SU-DHL-6 (cell line): ENCODE measurements around the gene CCDC86.

ENCODE experiments used
- H2AFZ ChIP-seq: fragments of 200-600 bp; sonication (generic); 2 replicates; pipeline ENCODE4 v1.6.1; 2014; ENCODE audit warnings: low read depth, mild to moderate bottlenecking, moderate library complexity, mixed read lengths, antibody characterized with exemption, low read length; ENCODE audit not compliant: severe bottlenecking
- H3F3A ChIP-seq: fragments of 200-600 bp; shearing (Covaris generic); 2 replicates; pipeline ENCODE4 v1.6.0; 2016; ENCODE audit warnings: antibody characterized with exemption, mild to moderate bottlenecking; ENCODE audit not compliant: insufficient read depth
- H3K27ac ChIP-seq: fragments of 200-600 bp; sonication (generic); 2 replicates; pipeline ENCODE4 v1.5.1; 2016; ENCODE audit warnings: low read depth, mild to moderate bottlenecking, low read length, moderate library complexity, mixed read lengths
- H3K27me3 ChIP-seq: fragments of 200-600 bp; sonication (generic), shearing (Covaris generic); 2 replicates; pipeline ENCODE4 v1.6.0; 2014; ENCODE audit warnings: mild to moderate bottlenecking, low read length
- H3K36me3 ChIP-seq: fragments of 200-600 bp; sonication (generic); 2 replicates; pipeline ENCODE4 v1.6.1; 2014; ENCODE audit warnings: mild to moderate bottlenecking, low read length, mixed read lengths
- H3K4me2 ChIP-seq: fragments of 300-600, 200-600 bp; shearing (Covaris generic), sonication (generic); 2 replicates; pipeline ENCODE4 v1.6.0; 2014; ENCODE audit warnings: low read length, low read depth, mild to moderate bottlenecking; ENCODE audit not compliant: poor library complexity, severe bottlenecking
- H3K4me3 ChIP-seq: fragments of 200-600 bp; sonication (generic); 2 replicates; pipeline ENCODE4 v1.5.1; 2014; ENCODE audit warnings: antibody characterized with exemption, low read length, mild to moderate bottlenecking, mixed read lengths; ENCODE audit not compliant: insufficient read depth, poor library complexity, severe bottlenecking
- H3K79me2 ChIP-seq: fragments of 200-600 bp; sonication (generic); 2 replicates; pipeline ENCODE4 v1.6.1; 2014; ENCODE audit warnings: mild to moderate bottlenecking, low read length, moderate library complexity; ENCODE audit not compliant: insufficient read depth
- H3K9ac ChIP-seq: fragments of 200-600 bp; sonication (generic); 2 replicates; pipeline ENCODE4 v1.7.0; 2014; ENCODE audit warnings: mild to moderate bottlenecking, low read length
- H3K9me2 ChIP-seq: fragments of 200-600 bp; sonication (generic); replicated peaks from 2 replicates; pipeline ENCODE4 v1.6.1; 2014; ENCODE audit warnings: low read length; ENCODE audit not compliant: insufficient read depth
- H3K9me3 ChIP-seq: fragments of 200-600 bp; sonication (generic); 2 replicates; pipeline ENCODE4 v1.6.1; 2014; ENCODE audit warnings: low read length, mixed read lengths; ENCODE audit not compliant: insufficient read depth
- H4K20me1 ChIP-seq: fragments of 200-600 bp; sonication (generic); 2 replicates; pipeline ENCODE4 v1.6.1; 2014; ENCODE audit warnings: low read depth, mild to moderate bottlenecking, antibody characterized with exemption, low read length, moderate library complexity, mixed read lengths
- CTCF ChIP-seq: fragments of 200-600 bp; sonication (generic); IDR thresholded peaks from one replicate; pipeline ENCODE4 v1.5.1; 2017; ENCODE audit warnings: antibody characterized with exemption, mild to moderate bottlenecking, low read length, moderate library complexity; ENCODE audit not compliant: insufficient read depth, poor library complexity, severe bottlenecking
- EZH2phosphoT487 ChIP-seq: fragments of 200-600 bp; sonication (generic), shearing (Covaris generic); conservative IDR thresholded peaks from 2 replicates; pipeline ENCODE4 v1.6.1; 2018; ENCODE audit warnings: mild to moderate bottlenecking, antibody characterized with exemption, low read length, moderate library complexity, mixed read lengths

CCDC86 gene

GRCh38 chr11:60803273-60803936 is 38.5 kb upstream of the CCDC86 start:
- Histone ChIP-seq H3F3A (no peaks in the 10 kb centered on the region), H3K27ac (no peak overlapping the region), H3K79me2 (no peaks in the 10 kb centered on the region), H3K9ac (no peak overlapping the region), H3K4me2 (no peak overlapping the region), H3K27me3 (no peaks in the 10 kb centered on the region), H3K4me3 (no peak overlapping the region), H4K20me1 (no peaks in the 10 kb centered on the region), H3K36me3 (no peaks in the 10 kb centered on the region), H2AFZ (no peak overlapping the region), H3K9me2 (no peaks in the 10 kb centered on the region), H3K9me3 (no peaks in the 10 kb centered on the region)
- TF ChIP-seq CTCF (no peak), EZH2phosphoT487 (no peak)

- Histone ChIP-seq H3F3A (no peaks in the 10 kb centered on the region), H2AFZ (no peak overlapping the region), H4K20me1 (no peaks in the 10 kb centered on the region), H3K4me3 (no peak overlapping the region), H3K36me3 (no peaks in the 10 kb centered on the region), H3K9me2 (no peaks in the 10 kb centered on the region), H3K27ac (no peak overlapping the region), H3K27me3 (no peaks in the 10 kb centered on the region), H3K4me2 (no peak overlapping the region), H3K9me3 (no peaks in the 10 kb centered on the region), H3K9ac (no peak overlapping the region), H3K79me2 (no peaks in the 10 kb centered on the region)
- TF ChIP-seq CTCF (no peak), EZH2phosphoT487 (no peak)
Measured at GRCh38 chr11:60809249-60809648, 32.7 kb upstream of the CCDC86 start.

- Histone ChIP-seq H3K9me3 (no peaks in the 10 kb centered on the region), H3K27me3 (no peaks in the 10 kb centered on the region), H3F3A (no peaks in the 10 kb centered on the region), H2AFZ (no peak overlapping the region), H3K79me2 (no peaks in the 10 kb centered on the region), H3K27ac (no peak overlapping the region), H3K4me2 (no peak overlapping the region), H3K36me3 (no peaks in the 10 kb centered on the region), H3K4me3 (no peak overlapping the region), H4K20me1 (no peaks in the 10 kb centered on the region), H3K9me2 (no peaks in the 10 kb centered on the region), H3K9ac (no peak overlapping the region)
- TF ChIP-seq EZH2phosphoT487, result no peak
Measured at GRCh38 chr11:60809691-60810090, 32.2 kb upstream of the CCDC86 start.

- no peaks in the 10 kb centered on the region for H4K20me1 ChIP-seq
- no peaks in the 10 kb centered on the region for H3K9me3 ChIP-seq
- H3K36me3 ChIP-seq, result no peaks in the 10 kb centered on the region
- H3F3A ChIP-seq, result no peaks in the 10 kb centered on the region
- H2AFZ ChIP-seq, result no peak overlapping the region
- no peak overlapping the region for H3K4me3 ChIP-seq
- H3K27ac ChIP-seq, result no peak overlapping the region
- H3K79me2 ChIP-seq, result no peaks in the 10 kb centered on the region
- no peaks in the 10 kb centered on the region for H3K9me2 ChIP-seq
- H3K9ac ChIP-seq, result no peak overlapping the region
- H3K4me2 ChIP-seq, result no peak overlapping the region
- no peaks in the 10 kb centered on the region for H3K27me3 ChIP-seq
- no peak for TF ChIP-seq EZH2phosphoT487
- no peak for TF ChIP-seq CTCF
Measured at GRCh38 chr11:60810151-60810550, 31.8 kb upstream of the CCDC86 start.
